ENCODE results near the gene RBSN.

RBSN gene

GRCh38 chr3:15122398-15122797, 23.4 kb upstream of the RBSN start:
- TF ChIP-seq, protein P1, sequence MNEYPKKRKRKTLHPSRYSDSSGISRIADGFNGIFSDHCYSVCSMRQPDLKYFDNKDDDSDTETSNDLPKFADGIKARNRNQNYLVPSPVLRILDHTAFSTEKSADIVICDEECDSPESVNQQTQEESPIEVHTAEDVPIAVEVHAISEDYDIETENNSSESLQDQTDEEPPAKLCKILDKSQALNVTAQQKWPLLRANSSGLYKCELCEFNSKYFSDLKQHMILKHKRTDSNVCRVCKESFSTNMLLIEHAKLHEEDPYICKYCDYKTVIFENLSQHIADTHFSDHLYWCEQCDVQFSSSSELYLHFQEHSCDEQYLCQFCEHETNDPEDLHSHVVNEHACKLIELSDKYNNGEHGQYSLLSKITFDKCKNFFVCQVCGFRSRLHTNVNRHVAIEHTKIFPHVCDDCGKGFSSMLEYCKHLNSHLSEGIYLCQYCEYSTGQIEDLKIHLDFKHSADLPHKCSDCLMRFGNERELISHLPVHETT (tag by site-specific recombination; IDR thresholded peaks at IDR 0.05): no peak
- peak; percentile 75; the same call in 1 of the 2 replicates for TF ChIP-seq ZNF768 (tag by site-specific recombination; IDR thresholded peaks at IDR 0.05)
- ChIA-PET CTCF (interaction anchor here (0.6 to 0.8 kb wide), 2 partner anchors 180 to 283 kb away, joined by 3 read pairs; no protein-coding TSS in a partner anchor), POLR2A (no interaction called here)
- Histone ChIP-seq H3K36me3 (ENCODE audit: control insufficient read depth in 2 of 2, insufficient read depth in 1 of 2, low read length in 2 of 2) (no peaks in the 10 kb centered on the region), H3K27ac (ENCODE audit: extremely low read depth, low read depth, low read length) (no peak overlapping the region), H3K4me3 (ENCODE audit: low read depth, low read length) (no peak overlapping the region), H3K4me1 (ENCODE audit: control insufficient read depth, insufficient read depth, low read length) (no peaks in the 10 kb centered on the region), H3K9me3 (ENCODE audit: control insufficient read depth, insufficient read depth, low read depth, low read length) (no peaks in the 10 kb centered on the region)

DNA sequence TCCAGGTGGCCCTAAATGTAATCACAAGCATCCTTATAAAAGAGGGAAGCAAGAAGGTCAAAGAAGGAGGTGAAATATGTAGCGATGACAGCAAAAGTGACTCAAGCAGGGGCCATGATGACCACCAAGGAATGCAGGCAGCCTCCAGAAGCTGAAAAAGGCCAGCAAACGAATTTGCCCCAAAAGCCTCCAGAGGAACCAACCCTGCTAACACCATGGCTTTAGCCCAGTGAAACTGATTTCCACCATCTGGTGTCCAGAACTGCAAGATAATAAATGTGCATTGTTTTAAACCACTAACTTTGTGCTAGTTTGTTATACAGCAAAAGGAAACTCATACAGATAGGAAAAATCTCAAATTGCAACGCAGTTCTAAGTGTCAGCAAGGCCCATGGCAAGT, 23.0 kb upstream of the RBSN start:
- Histone ChIP-seq H3K27ac (ENCODE audit: extremely low read depth, low read depth, low read length) (no peak overlapping the region), H3K4me1 (ENCODE audit: control insufficient read depth, insufficient read depth, low read length) (no peaks in the 10 kb centered on the region), H3K36me3 (ENCODE audit: control insufficient read depth in 2 of 2, insufficient read depth in 1 of 2, low read length in 2 of 2) (no peaks in the 10 kb centered on the region), H3K9me3 (ENCODE audit: control insufficient read depth, insufficient read depth, low read depth, low read length) (no peaks in the 10 kb centered on the region), H3K4me3 (ENCODE audit: low read depth, low read length) (no peak overlapping the region)
- POLR2A ChIA-PET: no interaction called here
- TF ChIP-seq ZNF239 (tag by site-specific recombination; IDR thresholded peaks at IDR 0.05) (no peak), ZSCAN18 (tag by site-specific recombination; IDR thresholded peaks at IDR 0.05) (no peak), ZFP37 (tag by site-specific recombination; IDR thresholded peaks at IDR 0.05) (no peak), ZNF549 (tag by site-specific recombination; IDR thresholded peaks at IDR 0.05) (no peak), BCL11B (tag by site-specific recombination; IDR thresholded peaks at IDR 0.05; ENCODE audit: low read depth) (no peak), ZNF837 (tag by site-specific recombination; IDR thresholded peaks at IDR 0.05) (no peak), IKZF3 (tag by site-specific recombination; IDR thresholded peaks at IDR 0.05) (no peak)
- CTCF ChIA-PET: interaction anchor here (0.6 to 0.8 kb wide), 2 partner anchors 180 to 283 kb away, joined by 3 read pairs; no protein-coding TSS in a partner anchor

DNA sequence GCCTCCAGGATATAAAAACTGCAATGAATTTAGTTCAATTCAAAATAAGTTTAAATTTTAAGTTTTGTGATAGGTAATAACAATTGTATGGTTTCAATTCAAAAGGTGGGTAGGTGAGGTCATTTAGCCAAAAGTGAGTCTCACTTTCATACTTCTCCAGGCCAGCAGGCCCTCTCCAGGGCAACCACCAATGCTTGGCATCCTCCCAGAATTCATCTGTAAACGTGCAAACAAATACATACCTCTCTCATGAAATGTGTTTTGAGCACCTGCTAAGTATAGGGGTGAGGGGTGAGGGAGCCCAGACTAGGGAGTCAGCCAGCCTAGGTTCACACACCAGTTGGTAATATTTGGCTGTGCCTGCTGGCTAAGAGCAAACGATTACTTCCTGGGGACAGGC, 22.0 kb upstream of the RBSN start:
- no peaks in the 10 kb centered on the region for H3K36me3 ChIP-seq (ENCODE audit: control insufficient read depth in 2 of 2, insufficient read depth in 1 of 2, low read length in 2 of 2)
- H3K4me1 ChIP-seq (ENCODE audit: control insufficient read depth, insufficient read depth, low read length): no peaks in the 10 kb centered on the region
- no peak overlapping the region for H3K4me3 ChIP-seq (ENCODE audit: low read depth, low read length)
- H3K9me3 ChIP-seq (ENCODE audit: control insufficient read depth, insufficient read depth, low read depth, low read length): no peaks in the 10 kb centered on the region
- H3K27ac ChIP-seq (ENCODE audit: extremely low read depth, low read depth, low read length): no peak overlapping the region
- ChIA-PET POLR2A (no interaction called here), CTCF (interaction anchor here (0.6 to 5.3 kb wide), 3 partner anchors 12 to 1143 kb away, joined by 3 to 36 read pairs (median 4); no protein-coding TSS in a partner anchor)
- TF ChIP-seq ZNF335 (tag by site-specific recombination; conservative IDR thresholded peaks at IDR 0.05) (peak; percentile 55; the same call in 1 of the 2 replicates), OSR2 (tag by site-specific recombination; IDR thresholded peaks at IDR 0.05) (no peak)

- Histone ChIP-seq H3K4me3 (ENCODE audit: low read depth, low read length) (no peak overlapping the region), H3K4me1 (ENCODE audit: control insufficient read depth, insufficient read depth, low read length) (no peaks in the 10 kb centered on the region), H3K27ac (ENCODE audit: extremely low read depth, low read depth, low read length) (no peak overlapping the region), H3K9me3 (ENCODE audit: control insufficient read depth, insufficient read depth, low read depth, low read length) (no peaks in the 10 kb centered on the region), H3K36me3 (ENCODE audit: control insufficient read depth in 2 of 2, insufficient read depth in 1 of 2, low read length in 2 of 2) (no peaks in the 10 kb centered on the region)
- POLR2A ChIA-PET: no interaction called here
- CTCF ChIA-PET: interaction anchor here (0.6 to 5.3 kb wide), 2 partner anchors 8 to 47 kb away, joined by 3 to 36 read pairs; no protein-coding TSS in a partner anchor
- TF ChIP-seq ZNF518A (tag by site-specific recombination; conservative IDR thresholded peaks at IDR 0.05; ENCODE audit: low read depth) (no peak), ZNF777 (tag by site-specific recombination; IDR thresholded peaks at IDR 0.05; ENCODE audit: borderline replicate concordance) (no peak), ZNF629 (tag by site-specific recombination; IDR thresholded peaks at IDR 0.05) (no peak), SP3 (tag by site-specific recombination; IDR thresholded peaks at IDR 0.05) (no peak), ZNF654 (tag by site-specific recombination; IDR thresholded peaks at IDR 0.05; ENCODE audit: low read depth) (no peak), ZNF704 (tag by site-specific recombination; IDR thresholded peaks at IDR 0.05) (no peak), GLI4 (tag by site-specific recombination; IDR thresholded peaks at IDR 0.05) (no peak), ZNF843 (tag by site-specific recombination; IDR thresholded peaks at IDR 0.05) (no peak), ZNF132 (tag by site-specific recombination; IDR thresholded peaks at IDR 0.05; ENCODE audit: borderline replicate concordance) (no peak), OSR2 (tag by site-specific recombination; IDR thresholded peaks at IDR 0.05) (no peak)
Observed at GRCh38 chr3:15117011-15117410, 18.1 kb upstream of the RBSN start.

Measured in HEK293 (cell line).